ENCODE measurements around the gene SSC5D.

The SSC5D gene

GRCh38 chr19:55541091-55541490 lies 52.9 kb downstream of the SSC5D start:
- H3K9me3 ChIP-seq (ENCODE audit: low read length) = no peaks in the 10 kb centered on the region
- H3K27me3 ChIP-seq (ENCODE audit: insufficient read depth, low read length) = no peaks in the 10 kb centered on the region
- no peak overlapping the region for H3K4me3 ChIP-seq (ENCODE audit: low read length)
- H2AFZ ChIP-seq (ENCODE audit: low read depth, low read length) = no peak overlapping the region
- H3K4me1 ChIP-seq (ENCODE audit: insufficient read depth, low read length) = peaks cover 14% of the 10 kb centered on the region
- no peaks in the 10 kb centered on the region for H3K36me3 ChIP-seq (ENCODE audit: insufficient read depth, low read length)

- Histone ChIP-seq H3K4me1 (ENCODE audit: insufficient read depth, low read length) (peaks cover 18% of the 10 kb centered on the region), H3K9me3 (ENCODE audit: low read length) (no peaks in the 10 kb centered on the region), H3K36me3 (ENCODE audit: insufficient read depth, low read length) (no peaks in the 10 kb centered on the region)
Measured at GRCh38 chr19:55542292-55542855, 54.1 kb downstream of the SSC5D start.

DNA sequence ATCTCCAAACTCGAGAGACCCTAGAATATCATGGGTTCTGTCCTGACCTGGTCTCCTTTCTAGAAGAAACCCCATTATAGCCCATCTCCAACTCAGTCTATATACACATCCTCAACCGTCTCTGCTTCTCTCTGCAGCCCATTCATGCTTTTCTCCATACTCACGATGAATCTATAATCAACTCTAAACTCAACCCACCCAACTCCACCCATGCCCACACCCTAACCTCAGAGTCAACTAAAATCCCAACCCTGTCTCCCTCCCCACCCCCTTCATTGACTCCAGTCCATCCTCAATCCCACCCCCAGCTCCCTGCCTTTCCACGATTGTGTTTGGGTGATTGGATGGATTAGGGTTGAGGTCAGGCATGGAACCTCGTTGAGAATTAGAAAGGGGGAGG lies 55.3 kb downstream of the SSC5D start:
- H3K36me3 ChIP-seq (ENCODE audit: insufficient read depth, low read length) = no peaks in the 10 kb centered on the region
- no peaks in the 10 kb centered on the region for H3K27me3 ChIP-seq (ENCODE audit: insufficient read depth, low read length)
- H3K4me1 ChIP-seq (ENCODE audit: insufficient read depth, low read length) = peaks cover 18% of the 10 kb centered on the region
- H3K9me3 ChIP-seq (ENCODE audit: low read length) = no peaks in the 10 kb centered on the region
- H3K4me3 ChIP-seq (ENCODE audit: low read length) = no peak overlapping the region
- H2AFZ ChIP-seq (ENCODE audit: low read depth, low read length) = no peak overlapping the region

More at GRCh38 chr19:55542292-55542855, 54.1 kb downstream of the SSC5D start:
- no peaks in the 10 kb centered on the region for H3K27me3 ChIP-seq (ENCODE audit: insufficient read depth, low read length)
- no peak overlapping the region for H3K4me3 ChIP-seq (ENCODE audit: low read length)
- no peak overlapping the region for H2AFZ ChIP-seq (ENCODE audit: low read depth, low read length)

- H3K36me3 ChIP-seq (ENCODE audit: insufficient read depth, low read length) = no peaks in the 10 kb centered on the region
- no peaks in the 10 kb centered on the region for H3K9me3 ChIP-seq (ENCODE audit: low read length)
- no peak overlapping the region for H2AFZ ChIP-seq (ENCODE audit: low read depth, low read length)
- no peak overlapping the region for H3K4me3 ChIP-seq (ENCODE audit: low read length)
- peaks cover 18% of the 10 kb centered on the region for H3K4me1 ChIP-seq (ENCODE audit: insufficient read depth, low read length)
- H3K27me3 ChIP-seq (ENCODE audit: insufficient read depth, low read length) = no peaks in the 10 kb centered on the region
Measured at GRCh38 chr19:55544014-55544413, 55.8 kb downstream of the SSC5D start.

DNA sequence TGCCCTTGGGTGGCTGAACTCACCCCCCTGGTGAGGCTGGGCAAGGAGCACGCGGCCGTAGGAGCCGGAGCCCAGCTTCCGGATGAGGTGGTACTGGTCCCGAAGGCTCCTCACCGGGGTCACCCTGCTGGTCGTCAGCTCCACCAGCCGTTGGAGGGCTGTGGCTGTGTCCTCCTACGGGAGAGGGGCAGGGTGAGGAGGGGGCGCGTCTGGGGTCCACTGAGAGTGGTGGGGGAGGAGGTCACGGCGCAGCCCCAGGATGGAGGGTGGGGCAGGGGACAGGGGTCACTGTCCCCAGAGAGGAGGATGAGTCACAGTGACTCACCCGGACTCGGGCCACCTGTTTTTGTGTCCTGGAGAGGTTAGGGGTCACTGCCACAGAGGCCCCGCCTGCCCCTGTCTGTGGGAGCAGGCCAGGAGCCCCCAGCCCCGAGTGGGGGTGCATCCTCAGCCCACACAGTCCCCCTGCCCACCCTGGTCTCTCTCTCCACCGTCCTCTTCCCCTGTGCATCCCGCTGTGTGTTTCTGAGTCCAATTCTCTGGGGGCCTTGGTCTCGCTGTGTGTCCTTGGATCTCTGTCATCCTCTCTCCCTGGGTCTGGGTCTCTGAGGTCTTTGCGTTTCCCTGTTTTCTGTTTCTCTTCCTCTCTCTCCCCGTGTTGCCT lies 56.7 kb downstream of the SSC5D start:
- peaks cover 22% of the 10 kb centered on the region for H3K4me1 ChIP-seq (ENCODE audit: insufficient read depth, low read length)
- H3K9me3 ChIP-seq (ENCODE audit: low read length) = no peaks in the 10 kb centered on the region
- H3K27me3 ChIP-seq (ENCODE audit: insufficient read depth, low read length) = no peaks in the 10 kb centered on the region
- H3K4me3 ChIP-seq (ENCODE audit: low read length) = no peak overlapping the region
- no peaks in the 10 kb centered on the region for H3K36me3 ChIP-seq (ENCODE audit: insufficient read depth, low read length)
- no peak overlapping the region for H2AFZ ChIP-seq (ENCODE audit: low read depth, low read length)

- Histone ChIP-seq H3K36me3 (ENCODE audit: insufficient read depth, low read length) (no peaks in the 10 kb centered on the region), H3K4me1 (ENCODE audit: insufficient read depth, low read length) (peaks cover 26% of the 10 kb centered on the region), H3K9me3 (ENCODE audit: low read length) (no peaks in the 10 kb centered on the region), H3K4me3 (ENCODE audit: low read length) (no peak within 1 kb of the TSS), H2AFZ (ENCODE audit: low read depth, low read length) (peak within 1 kb of the TSS; percentile 18), H3K27me3 (ENCODE audit: insufficient read depth, low read length) (no peaks in the 10 kb centered on the region)
Measured at GRCh38 chr19:55545443-55545842, 57.2 kb downstream of the SSC5D start, which contains the start of gene SBK3. TSS of gene SBK3 (minus strand) at chr19:55545543. CDS start at chr19:55545543, 0 bp downstream.

GRCh38 chr19:55546011-55546410 lies 57.8 kb downstream of the SSC5D start:
- Histone ChIP-seq H3K9me3 (ENCODE audit: low read length) (no peaks in the 10 kb centered on the region), H3K4me1 (ENCODE audit: insufficient read depth, low read length) (peaks cover 26% of the 10 kb centered on the region), H3K27me3 (ENCODE audit: insufficient read depth, low read length) (no peaks in the 10 kb centered on the region), H3K4me3 (ENCODE audit: low read length) (no peak overlapping the region), H3K36me3 (ENCODE audit: insufficient read depth, low read length) (no peaks in the 10 kb centered on the region), H2AFZ (ENCODE audit: low read depth, low read length) (peak overlapping the region; percentile 18)

DNA sequence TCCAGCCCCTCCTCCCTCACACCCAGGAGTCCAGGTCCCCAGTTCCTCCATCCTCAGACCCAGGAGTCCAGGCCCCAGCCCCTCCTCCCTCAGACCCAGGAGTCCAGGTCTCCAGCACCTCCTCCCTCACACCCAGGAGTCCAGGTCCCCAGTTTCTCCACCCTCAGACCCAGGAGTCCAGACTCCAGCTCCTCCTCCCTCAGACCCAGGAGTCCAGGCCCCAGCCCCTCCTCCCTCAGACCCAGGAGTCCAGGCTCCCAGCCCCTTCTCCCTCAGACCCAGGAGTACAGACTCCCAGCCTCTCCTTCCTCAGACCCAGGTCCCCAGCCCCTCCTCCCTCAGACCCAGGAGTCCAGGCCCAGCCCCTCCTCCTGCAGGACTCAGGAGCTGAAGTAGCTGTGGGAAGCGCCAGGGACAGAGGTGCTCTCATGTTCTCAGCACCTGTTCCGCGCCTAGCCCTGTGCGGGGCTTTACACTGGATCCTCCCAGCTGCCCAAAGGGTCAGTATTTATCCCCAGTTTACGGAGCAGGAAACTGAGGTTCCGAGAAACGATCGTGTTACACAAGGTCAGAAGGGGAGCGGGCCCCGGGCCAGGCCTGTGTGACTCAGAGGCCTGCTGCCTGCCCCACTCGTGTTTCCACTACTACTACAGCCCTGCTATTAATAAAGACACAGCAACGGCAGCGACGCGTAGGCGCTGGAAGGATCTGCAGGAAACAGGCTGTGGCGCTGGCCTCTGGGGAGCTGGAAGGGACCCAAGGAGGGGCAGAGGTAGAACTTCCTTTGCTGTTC lies 58.8 kb downstream of the SSC5D start:
- no peaks in the 10 kb centered on the region for H3K9me3 ChIP-seq (ENCODE audit: low read length)
- no peaks in the 10 kb centered on the region for H3K27me3 ChIP-seq (ENCODE audit: insufficient read depth, low read length)
- no peaks in the 10 kb centered on the region for H3K36me3 ChIP-seq (ENCODE audit: insufficient read depth, low read length)
- no peak overlapping the region for H3K4me3 ChIP-seq (ENCODE audit: low read length)
- no peak overlapping the region for H2AFZ ChIP-seq (ENCODE audit: low read depth, low read length)
- H3K4me1 ChIP-seq (ENCODE audit: insufficient read depth, low read length) = peaks cover 26% of the 10 kb centered on the region

GRCh38 chr19:55549500-55550320 lies 61.5 kb downstream of the SSC5D start:
- peaks cover 43% of the 10 kb centered on the region for H3K4me1 ChIP-seq (ENCODE audit: insufficient read depth, low read length)
- H3K9me3 ChIP-seq (ENCODE audit: low read length) = no peaks in the 10 kb centered on the region
- peak overlapping the region; percentile 87 for H2AFZ ChIP-seq (ENCODE audit: low read depth, low read length)
- no peaks in the 10 kb centered on the region for H3K36me3 ChIP-seq (ENCODE audit: insufficient read depth, low read length)
- peak overlapping the region; percentile 51 for H3K4me3 ChIP-seq (ENCODE audit: low read length)
- no peaks in the 10 kb centered on the region for H3K27me3 ChIP-seq (ENCODE audit: insufficient read depth, low read length)

DNA sequence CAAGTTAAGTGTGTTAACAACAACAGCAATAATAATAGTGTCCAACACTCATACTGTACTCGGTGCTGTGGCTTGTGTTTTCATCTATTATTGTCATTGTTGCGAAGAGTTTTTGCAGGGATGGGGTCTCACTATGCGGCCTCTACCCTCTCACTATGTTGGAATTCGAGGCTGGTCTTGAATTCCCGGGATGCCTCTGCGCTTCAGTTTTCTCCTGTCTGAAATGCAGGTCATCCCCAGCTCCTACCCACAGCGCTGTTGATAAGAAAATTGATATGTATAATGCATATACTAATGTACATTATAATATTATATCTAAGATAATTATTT lies 62.0 kb downstream of the SSC5D start:
- Histone ChIP-seq H3K36me3 (ENCODE audit: insufficient read depth, low read length) (no peaks in the 10 kb centered on the region), H2AFZ (ENCODE audit: low read depth, low read length) (peak overlapping the region; percentile 87), H3K27me3 (ENCODE audit: insufficient read depth, low read length) (no peaks in the 10 kb centered on the region), H3K4me1 (ENCODE audit: insufficient read depth, low read length) (peaks cover 40% of the 10 kb centered on the region), H3K9me3 (ENCODE audit: low read length) (no peaks in the 10 kb centered on the region), H3K4me3 (ENCODE audit: low read length) (peak overlapping the region; percentile 51)

DNA sequence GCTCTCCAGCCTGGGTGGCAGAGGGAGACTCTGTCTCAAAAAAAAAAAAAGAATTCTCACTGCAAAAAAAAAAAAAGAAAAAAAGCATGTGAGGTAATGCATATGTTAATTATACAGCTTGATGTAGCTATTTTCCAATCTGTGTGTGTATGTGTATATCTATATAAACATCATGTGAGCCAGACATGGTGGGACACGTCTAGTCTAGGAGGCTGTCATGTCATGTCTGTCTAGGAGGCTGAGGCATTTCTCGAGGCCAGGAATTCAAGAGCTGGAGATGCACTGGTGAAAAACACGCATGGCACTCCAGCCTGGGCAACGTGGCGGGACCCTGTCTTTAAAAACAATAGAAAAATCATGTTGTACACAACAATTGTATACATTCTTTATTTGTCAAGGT lies 64.0 kb downstream of the SSC5D start:
- Histone ChIP-seq H3K9me3 (ENCODE audit: low read length) (no peaks in the 10 kb centered on the region), H3K4me3 (ENCODE audit: low read length) (no peak overlapping the region), H3K4me1 (ENCODE audit: insufficient read depth, low read length) (peaks cover 29% of the 10 kb centered on the region), H3K36me3 (ENCODE audit: insufficient read depth, low read length) (no peaks in the 10 kb centered on the region), H2AFZ (ENCODE audit: low read depth, low read length) (no peak overlapping the region), H3K27me3 (ENCODE audit: insufficient read depth, low read length) (no peaks in the 10 kb centered on the region)

GRCh38 chr19:55552620-55553019 lies 64.4 kb downstream of the SSC5D start:
- Histone ChIP-seq H3K27me3 (ENCODE audit: insufficient read depth, low read length) (no peaks in the 10 kb centered on the region), H3K4me1 (ENCODE audit: insufficient read depth, low read length) (peaks cover 29% of the 10 kb centered on the region), H3K4me3 (ENCODE audit: low read length) (no peak overlapping the region), H2AFZ (ENCODE audit: low read depth, low read length) (no peak overlapping the region), H3K9me3 (ENCODE audit: low read length) (no peaks in the 10 kb centered on the region), H3K36me3 (ENCODE audit: insufficient read depth, low read length) (no peaks in the 10 kb centered on the region)
